NCI-H2029 (cell line): ENCODE measurements around the gene DGKD.

Experiments used
- DNase-seq: peaks from one replicate; lab custom pipeline; 2025; lab: John Stamatoyannopoulos, UW

DGKD gene

GRCh38 chr2:233461481-233461891 lies 107.2 kb downstream of the DGKD start:
- no peak for DNase-seq

- DNase-seq, result no peak
Measured at GRCh38 chr2:233462202-233462785, 108.0 kb downstream of the DGKD start.

- DNase-seq, result no peak
Measured at GRCh38 chr2:233462826-233463470, 108.7 kb downstream of the DGKD start.

- no peak for DNase-seq
Measured at GRCh38 chr2:233463586-233463985, 109.3 kb downstream of the DGKD start.

- no peak for DNase-seq
Measured at GRCh38 chr2:233464056-233464455, 109.8 kb downstream of the DGKD start.

- DNase-seq, result no peak
Measured at GRCh38 chr2:233464531-233465240, 110.4 kb downstream of the DGKD start.

GRCh38 chr2:233466991-233467603 lies 112.8 kb downstream of the DGKD start:
- no peak for DNase-seq

- DNase-seq, result no peak
Measured at GRCh38 chr2:233468047-233468740, 113.9 kb downstream of the DGKD start.

GRCh38 chr2:233468741-233469110 lies 114.4 kb downstream of the DGKD start:
- no peak for DNase-seq

- DNase-seq, result no peak
Measured at GRCh38 chr2:233469261-233470010, 115.1 kb downstream of the DGKD start.

GRCh38 chr2:233470011-233470687 lies 115.9 kb downstream of the DGKD start:
- DNase-seq, result peak; percentile 53

GRCh38 chr2:233470839-233471238 lies 116.5 kb downstream of the DGKD start:
- no peak for DNase-seq

- DNase-seq, result no peak
Measured at GRCh38 chr2:233471291-233472035, 117.2 kb downstream of the DGKD start.

- DNase-seq, result no peak
Measured at GRCh38 chr2:233473386-233473791, 119.1 kb downstream of the DGKD start.

GRCh38 chr2:233473878-233474277 lies 119.6 kb downstream of the DGKD start:
- DNase-seq, result no peak

GRCh38 chr2:233474308-233475160 lies 120.2 kb downstream of the DGKD start:
- DNase-seq, result no peak

- no peak for DNase-seq
Measured at GRCh38 chr2:233476063-233476410, 121.7 kb downstream of the DGKD start.

- no peak for DNase-seq
Measured at GRCh38 chr2:233476651-233477547, 122.6 kb downstream of the DGKD start.
